Spleen (tissue), 7 donors: Measurements from ENCODE around the gene MSANTD2.
A peak's percentile ranks its signal among the peaks of the same experiment; 100 is the strongest.

Source experiments
- POLR2A ChIP-seq, 3 donors: fragments of 450-650 bp; IDR thresholded peaks; one replicate each; pipeline ENCODE4 v1.5.1; 2017; ENCODE audit warnings: antibody characterized with exemption in 3 of 3, mild to moderate bottlenecking in 1 of 3
- POLR2AphosphoS5 ChIP-seq, 3 donors: sonication (generic); formaldehyde crosslinking; IDR thresholded peaks; one replicate each; pipeline ENCODE4 v1.5.1; 2017; ENCODE audit warnings: antibody characterized with exemption in 3 of 3
- TF ChIP-seq, protein P1 (sequence below), 11 experiments: fragments of 200-600 bp in 7 of 11; fragments of 450-650 bp in 4 of 11; sonication (generic) in 4 of 11; IDR thresholded peaks in 8 of 11; conservative IDR thresholded peaks in 3 of 11; 1 replicate in 7 of 11; 2 replicates in 4 of 11; pipeline versions ENCODE4 v1.4.0 to v1.8.0; 2016 to 2021; ENCODE audit warnings: antibody characterized with exemption in 11 of 11, inconsistent platforms in 4 of 11, mild to moderate bottlenecking in 1 of 11
- donor health status: DM: no; HTN: no; CAD: no; lungs with moderate emphysema.
- donor health status: DM: no; HTN: no; CAD: no.
- donor health status: DM: no; HTN: no; CAD: no.

DNA sequence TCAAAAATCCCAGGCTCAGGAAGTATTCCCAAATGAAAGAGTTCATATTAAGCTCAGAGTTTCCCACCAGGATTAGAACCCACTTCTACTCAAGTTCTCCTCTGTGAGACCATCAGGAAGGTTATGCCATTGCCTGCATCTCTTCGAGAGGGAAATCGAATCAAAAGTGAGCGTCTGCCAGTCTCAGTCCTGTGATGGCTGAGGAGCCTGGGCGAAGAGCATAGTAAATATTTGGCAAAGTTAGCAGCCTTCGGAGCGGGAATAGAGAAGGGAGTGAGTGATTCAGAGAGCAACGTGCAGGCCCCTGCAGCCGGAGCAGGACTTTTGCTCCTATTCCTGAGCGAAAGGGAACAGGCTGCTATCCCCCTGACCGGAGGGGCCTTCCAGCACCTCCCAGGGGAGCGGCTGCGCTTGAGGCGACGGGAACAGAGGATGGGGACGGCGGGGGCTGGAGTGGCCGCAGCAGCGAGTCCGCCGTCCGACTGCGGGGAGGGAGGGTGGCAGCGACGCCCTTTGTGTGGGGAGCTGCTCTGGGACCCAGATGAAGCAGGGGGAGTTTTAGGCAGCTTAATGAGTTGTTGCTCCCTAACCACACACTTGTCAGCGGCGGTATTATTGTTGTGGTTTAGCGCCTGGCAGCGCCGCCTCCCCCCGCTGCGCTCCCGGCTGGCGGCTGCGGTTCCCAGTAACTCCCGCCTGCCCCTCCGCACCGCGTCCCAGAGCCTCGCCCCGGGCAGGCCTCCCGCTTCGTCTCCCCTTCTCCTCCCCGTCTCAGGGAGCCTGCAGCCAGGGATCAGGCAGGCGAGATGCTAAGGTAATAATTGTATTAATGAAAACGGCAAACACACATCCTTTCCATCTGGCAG is 82.2 kb downstream of the MSANTD2 start:
- TF ChIP-seq, protein P1, sequence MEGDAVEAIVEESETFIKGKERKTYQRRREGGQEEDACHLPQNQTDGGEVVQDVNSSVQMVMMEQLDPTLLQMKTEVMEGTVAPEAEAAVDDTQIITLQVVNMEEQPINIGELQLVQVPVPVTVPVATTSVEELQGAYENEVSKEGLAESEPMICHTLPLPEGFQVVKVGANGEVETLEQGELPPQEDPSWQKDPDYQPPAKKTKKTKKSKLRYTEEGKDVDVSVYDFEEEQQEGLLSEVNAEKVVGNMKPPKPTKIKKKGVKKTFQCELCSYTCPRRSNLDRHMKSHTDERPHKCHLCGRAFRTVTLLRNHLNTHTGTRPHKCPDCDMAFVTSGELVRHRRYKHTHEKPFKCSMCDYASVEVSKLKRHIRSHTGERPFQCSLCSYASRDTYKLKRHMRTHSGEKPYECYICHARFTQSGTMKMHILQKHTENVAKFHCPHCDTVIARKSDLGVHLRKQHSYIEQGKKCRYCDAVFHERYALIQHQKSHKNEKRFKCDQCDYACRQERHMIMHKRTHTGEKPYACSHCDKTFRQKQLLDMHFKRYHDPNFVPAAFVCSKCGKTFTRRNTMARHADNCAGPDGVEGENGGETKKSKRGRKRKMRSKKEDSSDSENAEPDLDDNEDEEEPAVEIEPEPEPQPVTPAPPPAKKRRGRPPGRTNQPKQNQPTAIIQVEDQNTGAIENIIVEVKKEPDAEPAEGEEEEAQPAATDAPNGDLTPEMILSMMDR (IDR thresholded peaks at IDR 0.05 in 8 of 11, conservative IDR thresholded peaks at IDR 0.05 in 3 of 11): no peak
- TF ChIP-seq POLR2A (IDR thresholded peaks at IDR 0.05) (no peak), POLR2AphosphoS5 (IDR thresholded peaks at IDR 0.05) (peak in 1 of 3 donors; percentile 9)
